HG03378 (cell line): ENCODE results near the gene RASSF7.

Source experiments
- ATAC-seq: cut with Tn5 transposase; IDR thresholded peaks from one replicate; pipeline ENCODE4 v1.9.1; 2021; ENCODE audit warnings: mild to moderate bottlenecking, moderate library complexity; ENCODE audit not compliant: unreplicated experiment

Gene RASSF7

DNA sequence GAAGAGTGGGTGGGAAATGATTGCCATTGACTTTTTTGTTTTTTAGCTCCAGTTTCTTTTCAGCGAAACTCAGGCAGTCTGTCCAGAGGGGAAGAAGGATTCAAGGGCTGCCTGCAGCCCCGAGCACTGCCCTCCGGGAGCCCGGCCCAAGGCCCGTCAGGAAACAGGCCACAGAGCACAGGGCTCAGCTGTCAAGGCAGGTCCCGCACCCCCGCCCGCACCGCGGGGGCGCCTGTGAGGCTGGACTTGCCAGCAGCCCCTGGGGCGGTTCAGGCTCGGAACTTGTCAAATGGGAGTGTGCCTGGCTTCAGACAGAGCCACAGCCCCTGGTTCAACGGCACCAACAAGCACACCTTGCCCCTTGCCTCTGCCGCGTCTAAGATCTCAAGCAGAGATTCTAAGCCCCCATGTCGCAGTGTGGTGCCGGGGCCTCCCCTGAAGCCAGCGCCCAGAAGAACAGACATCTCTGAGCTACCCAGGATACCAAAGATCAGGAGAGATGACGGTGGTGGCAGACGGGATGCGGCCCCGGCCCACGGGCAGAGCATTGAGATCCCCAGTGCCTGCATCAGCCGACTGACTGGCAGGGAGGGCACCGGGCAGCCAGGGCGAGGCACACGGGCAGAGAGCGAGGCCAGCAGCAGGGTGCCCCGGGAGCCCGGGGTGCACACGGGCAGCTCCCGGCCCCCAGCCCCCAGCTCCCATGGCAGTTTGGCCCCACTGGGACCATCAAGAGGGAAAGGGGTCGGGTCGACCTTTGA is 46.4 kb downstream of the RASSF7 start:
- ATAC-seq: no peak

DNA sequence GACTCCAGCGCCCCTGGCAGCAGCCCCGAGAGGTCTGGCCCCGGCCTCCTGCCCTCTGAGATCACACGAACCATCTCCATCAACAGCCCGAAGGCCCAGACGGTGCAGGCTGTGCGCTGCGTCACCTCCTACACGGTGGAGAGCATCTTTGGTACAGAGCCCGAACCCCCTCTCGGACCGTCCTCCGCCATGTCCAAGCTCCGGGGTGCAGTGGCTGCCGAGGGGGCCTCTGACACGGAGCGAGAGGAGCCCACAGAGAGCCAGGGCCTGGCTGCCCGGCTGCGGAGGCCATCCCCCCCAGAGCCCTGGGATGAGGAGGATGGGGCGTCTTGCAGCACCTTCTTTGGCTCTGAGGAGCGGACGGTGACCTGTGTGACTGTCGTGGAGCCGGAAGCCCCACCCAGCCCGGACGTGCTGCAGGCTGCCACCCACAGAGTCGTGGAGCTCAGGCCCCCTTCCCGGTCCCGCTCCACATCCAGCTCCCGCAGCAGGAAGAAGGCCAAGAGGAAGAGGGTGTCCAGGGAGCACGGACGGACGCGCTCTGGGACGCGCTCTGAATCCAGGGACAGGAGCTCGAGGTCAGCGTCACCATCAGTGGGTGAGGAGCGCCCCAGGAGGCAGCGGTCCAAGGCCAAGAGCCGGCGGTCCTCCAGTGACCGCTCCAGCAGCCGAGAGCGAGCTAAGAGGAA is 47.3 kb downstream of the RASSF7 start:
- ATAC-seq: no peak

DNA sequence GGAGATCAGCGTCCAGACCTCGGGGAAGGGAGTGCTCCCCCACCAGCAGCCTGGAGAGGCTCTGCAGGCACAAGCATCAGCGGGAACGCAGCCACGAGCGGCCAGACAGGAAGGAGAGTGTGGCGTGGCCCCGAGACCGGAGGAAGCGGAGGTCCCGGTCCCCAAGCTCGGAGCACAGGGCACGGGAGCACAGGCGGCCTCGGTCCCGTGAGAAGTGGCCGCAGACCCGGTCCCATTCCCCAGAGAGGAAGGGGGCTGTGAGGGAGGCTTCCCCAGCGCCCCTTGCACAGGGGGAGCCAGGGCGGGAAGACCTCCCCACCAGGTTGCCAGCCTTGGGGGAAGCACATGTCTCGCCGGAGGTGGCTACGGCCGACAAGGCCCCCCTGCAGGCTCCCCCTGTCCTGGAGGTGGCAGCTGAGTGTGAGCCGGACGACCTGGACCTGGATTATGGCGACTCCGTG is 48.1 kb downstream of the RASSF7 start:
- no peak for ATAC-seq

DNA sequence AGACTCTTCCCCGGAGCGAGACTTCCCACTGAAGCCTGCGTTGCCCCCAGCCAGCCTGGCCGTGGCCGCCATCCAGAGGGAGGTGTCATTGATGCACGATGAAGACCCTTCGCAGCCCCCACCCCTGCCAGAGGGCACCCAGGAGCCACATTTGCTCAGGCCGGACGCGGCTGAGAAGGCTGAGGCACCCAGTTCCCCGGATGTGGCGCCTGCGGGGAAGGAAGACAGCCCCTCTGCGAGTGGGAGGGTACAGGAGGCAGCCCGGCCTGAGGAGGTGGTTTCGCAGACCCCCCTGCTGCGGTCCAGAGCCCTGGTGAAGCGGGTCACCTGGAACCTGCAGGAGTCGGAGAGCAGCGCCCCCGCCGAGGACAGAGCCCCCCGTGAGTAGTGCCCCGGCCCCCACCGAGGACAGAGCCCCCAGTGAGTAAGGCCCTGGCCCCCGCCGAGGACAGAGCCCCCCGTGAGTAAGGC is 48.6 kb downstream of the RASSF7 start:
- no peak for ATAC-seq

DNA sequence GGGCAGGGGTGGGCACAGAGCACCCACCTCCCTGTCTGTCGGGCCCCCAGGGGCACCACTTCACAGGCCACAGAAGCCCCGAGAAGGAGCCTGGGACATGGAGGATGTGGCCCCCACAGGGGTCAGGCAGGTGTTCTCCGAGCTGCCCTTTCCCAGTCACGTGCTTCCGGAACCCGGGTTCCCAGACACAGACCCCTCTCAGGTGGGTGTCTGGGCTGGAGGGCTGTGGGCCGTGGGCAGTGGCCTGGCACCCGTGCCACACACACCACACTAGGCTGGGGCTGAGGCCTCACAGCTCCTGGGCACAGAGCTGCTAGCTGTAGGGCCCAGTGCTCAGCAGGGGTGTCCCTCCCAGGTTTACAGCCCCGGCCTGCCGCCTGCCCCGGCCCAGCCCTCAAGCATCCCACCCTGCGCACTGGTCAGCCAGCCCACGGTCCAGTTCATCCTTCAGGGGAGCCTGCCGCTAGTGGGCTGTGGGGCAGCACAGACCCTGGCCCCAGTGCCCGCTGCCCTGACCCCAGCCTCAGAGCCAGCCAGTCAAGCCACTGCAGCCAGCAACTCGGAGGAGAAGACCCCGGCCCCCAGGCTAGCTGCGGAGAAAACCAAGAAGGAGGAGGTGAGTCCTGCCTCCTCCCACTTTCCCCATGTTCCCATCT is 49.5 kb downstream of the RASSF7 start:
- no peak for ATAC-seq

DNA sequence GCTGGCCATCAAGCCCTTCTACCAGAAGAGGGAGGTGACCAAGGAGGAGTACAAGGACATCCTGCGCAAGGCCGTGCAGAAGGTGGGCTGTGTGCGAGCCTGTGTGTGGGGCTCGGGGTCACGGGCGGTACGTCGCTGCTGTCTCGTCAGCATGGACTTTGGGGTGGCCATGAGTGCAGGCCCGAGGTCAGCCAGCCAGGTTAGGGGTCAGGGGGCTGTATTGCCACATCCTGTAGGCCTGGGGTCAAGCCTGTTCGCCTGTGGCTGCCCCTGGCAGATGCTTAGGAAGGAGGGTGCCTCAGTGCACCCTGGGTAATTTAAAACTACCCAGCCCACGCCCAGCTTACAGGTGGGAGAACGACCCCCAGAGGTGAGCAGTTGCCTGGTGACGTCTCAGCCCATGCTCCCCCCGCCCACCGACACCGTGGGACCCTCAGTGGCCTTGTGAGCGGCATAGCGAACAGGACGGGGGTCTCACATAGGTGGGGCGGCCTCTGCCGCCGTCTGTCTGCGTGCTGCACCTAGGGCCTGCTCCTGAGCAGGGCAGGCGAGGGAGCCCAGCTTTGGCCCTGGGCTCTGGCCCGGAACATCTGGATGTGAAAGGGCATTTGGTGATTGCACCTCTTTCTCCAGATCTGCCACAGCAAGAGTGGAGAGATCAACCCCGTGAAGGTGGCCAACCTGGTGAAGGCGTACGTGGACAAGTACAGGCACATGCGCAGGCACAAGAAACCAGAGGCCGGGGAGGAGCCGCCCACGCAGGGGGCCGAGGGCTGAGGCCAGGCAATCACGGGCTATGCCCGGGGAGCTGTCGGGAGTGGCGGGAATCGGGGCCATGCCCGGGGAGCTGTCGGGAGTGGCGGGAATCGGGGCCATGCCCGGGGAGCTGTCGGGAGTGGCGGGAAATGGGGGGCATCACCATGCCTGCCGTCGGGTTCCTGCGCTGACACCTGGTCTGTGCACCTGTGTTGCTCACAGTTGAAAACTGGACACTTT is 50.5 kb downstream of the RASSF7 start:
- no peak for ATAC-seq

DNA sequence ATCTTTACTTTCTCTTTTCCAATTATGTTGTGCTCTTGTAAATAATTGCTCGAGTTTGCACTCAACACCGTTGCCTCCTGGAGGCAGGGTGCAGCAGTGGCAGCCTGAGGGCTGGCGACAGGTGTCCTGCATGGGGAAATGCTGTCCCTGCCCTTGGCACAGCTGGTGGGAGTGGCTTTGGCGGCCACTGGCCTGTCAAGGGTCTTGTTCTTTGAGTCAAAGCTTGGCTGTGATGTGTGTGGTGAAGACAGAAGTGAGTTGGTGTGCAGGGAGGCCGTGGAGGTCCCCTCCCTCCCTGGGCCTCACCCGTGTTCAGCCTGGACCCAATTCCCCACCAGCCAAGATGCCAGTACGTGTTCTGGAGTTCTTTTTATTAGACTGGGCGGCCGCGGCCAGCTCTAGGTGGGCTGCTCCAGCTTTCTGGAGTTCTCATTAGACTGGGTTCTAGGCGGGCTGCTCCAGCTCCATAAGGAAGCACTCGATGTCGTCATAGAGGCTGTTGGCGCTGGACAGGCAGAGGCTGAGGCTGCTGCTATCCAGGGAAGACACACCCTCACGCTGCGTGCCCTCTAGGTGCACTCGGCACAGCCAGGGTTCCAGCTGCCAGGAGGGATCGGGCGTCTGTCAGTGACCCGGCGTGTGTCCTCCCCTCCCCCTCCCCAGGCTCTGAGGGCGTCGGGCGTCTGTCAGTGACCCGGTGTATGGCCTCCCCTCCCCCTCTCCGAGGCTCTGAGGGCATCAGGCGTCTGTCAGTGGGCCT is 51.6 kb downstream of the RASSF7 start:
- ATAC-seq: no peak

DNA sequence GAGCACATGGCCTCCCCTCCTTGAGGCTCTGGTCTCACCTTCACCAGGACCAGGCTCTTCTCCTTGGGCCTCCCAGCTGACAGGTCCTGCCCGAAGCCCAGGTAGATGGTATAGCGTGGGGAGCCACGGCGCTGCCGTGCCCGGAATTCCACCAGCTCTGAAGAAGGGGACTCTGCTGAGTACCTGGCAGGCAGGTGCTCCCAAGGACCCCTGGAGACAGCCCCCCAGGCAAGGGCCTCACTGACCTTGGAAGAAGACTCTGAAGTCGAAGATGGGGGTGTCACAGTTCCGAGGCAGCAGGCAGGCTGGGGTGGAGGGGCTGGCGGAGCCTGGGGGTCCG is 52.2 kb downstream of the RASSF7 start:
- ATAC-seq: no peak

DNA sequence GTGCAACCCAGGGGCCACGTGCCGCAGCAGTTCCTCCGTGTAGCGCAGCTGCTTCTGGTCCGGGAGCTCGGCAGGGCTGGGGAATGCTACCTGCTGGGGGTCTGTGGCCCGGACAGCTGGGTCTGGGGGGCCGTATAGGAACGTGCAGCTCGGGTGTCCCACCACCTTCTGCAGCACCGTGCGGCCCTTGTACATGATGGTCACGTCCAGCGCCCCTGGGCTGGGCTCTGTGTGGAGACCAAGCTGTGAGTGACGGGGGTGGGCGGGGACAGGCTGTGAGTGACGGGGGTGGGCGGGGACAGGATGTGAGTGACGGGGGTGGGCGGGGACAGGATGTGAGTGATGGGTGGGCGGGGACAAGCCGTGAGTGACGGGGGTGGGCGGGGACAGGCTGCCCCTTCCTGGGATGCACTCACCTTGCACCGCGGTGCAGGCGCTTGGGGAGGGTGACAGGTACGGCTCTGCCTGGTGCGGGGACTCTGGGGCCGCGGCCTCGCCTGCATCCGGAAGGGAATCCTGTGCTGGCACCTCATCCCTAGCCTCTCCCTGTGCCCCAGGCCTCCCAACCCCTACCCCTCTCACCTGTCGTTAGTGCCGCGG is 52.7 kb downstream of the RASSF7 start:
- ATAC-seq: no peak
